Tibial artery (tissue), 4 donors: ENCODE results near the gene ACVR2A.

ENCODE experiments used
- DNase-seq, 2 donors: peaks; one replicate each; pipeline ENCODE4 v3.0.0-alpha.2; 2019
- H3K27ac ChIP-seq, 2 donors: fragments of 200-600 bp; sonication (generic) in 1 of 2; 1 replicate in 1 of 2; 2 replicates in 1 of 2; pipeline ENCODE4 v1.5.1; 2018 to 2019; ENCODE audit warnings: mild to moderate bottlenecking in 1 of 2
- H3K27me3 ChIP-seq, 2 donors: fragments of 200-600 bp; sonication (generic) in 1 of 2; one replicate each; pipeline versions ENCODE4 v1.5.1 to v1.6.0; 2016 to 2019
- H3K36me3 ChIP-seq, 3 donors: fragments of 200-600 bp; sonication (generic) in 2 of 3; one replicate each; pipeline ENCODE4 v1.5.1; 2016 to 2019; ENCODE audit warnings: mild to moderate bottlenecking in 2 of 3
- H3K4me1 ChIP-seq, 4 donors: fragments of 200-600 bp; sonication (generic) in 2 of 4; 1 replicate in 3 of 4; 2 replicates in 1 of 4; pipeline ENCODE4 v1.5.1; 2016 to 2019
- H3K4me3 ChIP-seq, 2 donors: fragments of 200-600 bp; sonication (generic) in 1 of 2; 1 replicate in 1 of 2; 2 replicates in 1 of 2; pipeline ENCODE4 v1.5.1; 2018 to 2019; ENCODE audit warnings: mild to moderate bottlenecking in 2 of 2
- H3K9me3 ChIP-seq, 3 donors: fragments of 200-600 bp; sonication (generic) in 1 of 3; one replicate each; pipeline ENCODE4 v1.5.1; 2016 to 2019
- CTCF ChIP-seq, 2 experiments: fragments of 200-600 bp in 1 of 2; fragments of 450-650 bp in 1 of 2; IDR thresholded peaks; one replicate each; pipeline ENCODE4 v1.5.1; 2017 to 2019; ENCODE audit warnings: antibody characterized with exemption in 2 of 2, mild to moderate bottlenecking in 1 of 2, moderate library complexity in 1 of 2
- intact Hi-C: fragments of 100-400 bp; cut with DNase I; formaldehyde crosslinking; loops from one replicate; pipeline ENCODE4 v1.15.0; 2023; ENCODE audit warnings: low total_unique reads

ACVR2A gene

GRCh38 chr2:147910990-147911473 is 66.2 kb downstream of the ACVR2A start:
- no peak for DNase-seq
- peak; percentile 71 to 80 for TF ChIP-seq CTCF (IDR thresholded peaks at IDR 0.05)
- Histone ChIP-seq H3K4me1 (peaks cover 0 to 16% (median 4%) of the 10 kb centered on the region in 4 donors), H3K4me3 (no peak overlapping the region), H3K9me3 (no peaks in the 10 kb centered on the region), H3K27ac (no peak overlapping the region), H3K36me3 (no peaks in the 10 kb centered on the region), H3K27me3 (no peaks in the 10 kb centered on the region)
- intact Hi-C loops: loop anchor here (10.0 kb wide), 1 partner anchor 976 kb away; no protein-coding TSS in a partner anchor

DNA sequence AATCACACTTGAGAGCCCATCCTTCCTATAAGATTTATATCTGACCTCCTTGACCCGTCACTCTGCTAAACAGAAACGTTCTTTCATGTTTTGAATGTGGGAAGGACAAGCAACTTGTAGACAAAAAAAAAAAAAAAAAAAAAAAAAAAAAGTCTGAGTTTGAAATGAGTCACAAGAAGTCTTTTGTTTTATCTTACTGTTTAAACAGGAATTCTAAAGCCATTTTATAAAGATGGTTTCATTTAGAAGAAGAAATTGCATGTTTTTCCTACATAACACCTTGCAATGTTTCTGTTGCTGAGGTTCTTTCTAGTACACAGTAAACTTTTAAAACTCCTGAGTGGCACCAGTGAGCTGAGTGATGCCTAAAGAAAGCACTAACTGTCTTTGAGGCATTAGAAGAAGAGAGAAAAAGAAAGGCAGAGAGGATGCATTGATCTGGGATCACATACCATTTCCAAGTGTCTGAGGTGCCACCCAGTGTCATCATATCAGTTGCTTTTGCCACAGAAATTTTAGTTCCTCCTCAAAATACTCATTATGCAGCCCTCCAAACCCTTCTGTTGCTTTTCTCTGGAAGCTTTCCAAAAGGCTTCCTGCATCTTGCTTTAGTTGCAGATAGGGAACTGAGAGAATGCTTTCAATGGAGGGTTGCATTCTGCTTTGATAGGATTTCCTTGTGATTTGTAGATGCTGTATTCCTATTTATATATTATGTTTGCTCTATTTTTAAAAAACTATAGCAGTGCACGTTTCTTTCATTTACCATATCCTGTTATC is 69.1 kb downstream of the ACVR2A start:
- Histone ChIP-seq H3K4me3 (no peak overlapping the region), H3K27ac (no peak overlapping the region), H3K36me3 (peaks cover 6 to 10% (median 7%) of the 10 kb centered on the region in 3 donors), H3K4me1 (peaks cover 0 to 16% (median 4%) of the 10 kb centered on the region in 4 donors), H3K9me3 (no peaks in the 10 kb centered on the region), H3K27me3 (no peaks in the 10 kb centered on the region)
- DNase-seq: no peak
- no peak for TF ChIP-seq CTCF (IDR thresholded peaks at IDR 0.05)
- intact Hi-C loops: loop anchor here (10.0 kb wide), 1 partner anchor 979 kb away; no protein-coding TSS in a partner anchor

GRCh38 chr2:147916067-147916466 is 71.2 kb downstream of the ACVR2A start:
- DNase-seq: no peak
- Histone ChIP-seq H3K36me3 (peaks cover 6 to 22% (median 22%) of the 10 kb centered on the region in 3 donors), H3K4me3 (no peak overlapping the region), H3K27ac (no peak overlapping the region), H3K9me3 (no peaks in the 10 kb centered on the region), H3K4me1 (peaks cover 0 to 10% (median 4%) of the 10 kb centered on the region in 4 donors), H3K27me3 (no peaks in the 10 kb centered on the region)
- no peak for TF ChIP-seq CTCF (IDR thresholded peaks at IDR 0.05)
- intact Hi-C loops: loop anchor here (10.0 kb wide), 1 partner anchor 981 kb away; no protein-coding TSS in a partner anchor

DNA sequence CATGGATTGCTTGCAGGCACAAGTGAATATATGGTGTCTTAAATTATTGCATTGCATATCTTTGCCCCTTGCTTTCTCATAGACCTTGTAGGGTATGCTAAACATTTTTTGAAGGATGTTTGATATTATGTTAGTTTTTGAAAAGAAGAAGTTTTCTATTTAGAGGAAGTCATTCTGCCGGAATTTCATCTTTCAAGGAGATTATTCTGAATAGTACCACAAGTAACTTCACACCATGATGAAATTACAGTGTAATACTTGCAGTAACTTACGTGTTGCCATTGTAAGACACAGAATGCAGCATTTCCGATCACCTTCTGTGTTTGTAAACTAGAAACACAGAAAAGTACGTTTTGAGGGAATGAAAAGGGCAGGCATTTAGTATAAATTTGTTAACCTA is 71.9 kb downstream of the ACVR2A start:
- intact Hi-C loops: loop anchor here (10.0 kb wide), 1 partner anchor 982 kb away; no protein-coding TSS in a partner anchor
- Histone ChIP-seq H3K36me3 (peaks cover 6 to 27% (median 26%) of the 10 kb centered on the region in 3 donors), H3K27me3 (no peaks in the 10 kb centered on the region), H3K9me3 (no peaks in the 10 kb centered on the region), H3K4me3 (no peak overlapping the region), H3K27ac (no peak overlapping the region), H3K4me1 (peaks cover 0 to 9% (median 4%) of the 10 kb centered on the region in 4 donors)
- DNase-seq: no peak
- no peak for TF ChIP-seq CTCF (IDR thresholded peaks at IDR 0.05)

GRCh38 chr2:147917161-147917560 is 72.3 kb downstream of the ACVR2A start:
- Histone ChIP-seq H3K4me3 (no peak overlapping the region), H3K36me3 (peaks cover 6 to 30% (median 27%) of the 10 kb centered on the region in 3 donors), H3K27me3 (no peaks in the 10 kb centered on the region), H3K9me3 (no peaks in the 10 kb centered on the region), H3K27ac (no peak overlapping the region), H3K4me1 (peaks cover 0 to 9% (median 4%) of the 10 kb centered on the region in 4 donors)
- TF ChIP-seq CTCF (IDR thresholded peaks at IDR 0.05): no peak
- no peak for DNase-seq
- intact Hi-C loops: loop anchor here (10.0 kb wide), 1 partner anchor 982 kb away; no protein-coding TSS in a partner anchor
